Retina (tissue), 1 donor: ENCODE results near the gene UBIAD1.
"Not testable (repeated sequence)": the region's sequence is repeated elsewhere in the genome, so short reads cannot be mapped to it uniquely, and the experiment has no call there.

Experiments used
- DNase-seq: peaks from one replicate; pipeline ENCODE4 v3.0.0-alpha.2; 2016

UBIAD1 gene

GRCh38 chr1:11272832-11273594, at the start of gene UBIAD1:
Gene UBIAD1 (plus strand): TSS chr1:11273198. CDS start chr1:11273532, 334 bp downstream.
- DNase-seq: peak; percentile 92

- no peak for DNase-seq
Observed at GRCh38 chr1:11227106-11228077, 45.6 kb upstream of the UBIAD1 start.

- DNase-seq: no peak
Observed at GRCh38 chr1:11229203-11229602, 43.8 kb upstream of the UBIAD1 start.

- DNase-seq: no peak
Observed at GRCh38 chr1:11233208-11233607, 39.8 kb upstream of the UBIAD1 start.

GRCh38 chr1:11237356-11237755, 35.6 kb upstream of the UBIAD1 start:
- no peak for DNase-seq

- no peak for DNase-seq
Observed at GRCh38 chr1:11238311-11238710, 34.7 kb upstream of the UBIAD1 start.

- no peak for DNase-seq
Observed at GRCh38 chr1:11245248-11245647, 27.8 kb upstream of the UBIAD1 start.

GRCh38 chr1:11245904-11246719, 26.9 kb upstream of the UBIAD1 start:
- no peak for DNase-seq

GRCh38 chr1:11248169-11248568, 24.8 kb upstream of the UBIAD1 start:
- no peak for DNase-seq

GRCh38 chr1:11252538-11252937, 20.5 kb upstream of the UBIAD1 start:
- no peak for DNase-seq

GRCh38 chr1:11253226-11253625, 19.8 kb upstream of the UBIAD1 start:
- DNase-seq: no peak

- DNase-seq: no peak
Observed at GRCh38 chr1:11256299-11256698, 16.7 kb upstream of the UBIAD1 start.

GRCh38 chr1:11262171-11263049, 10.6 kb upstream of the UBIAD1 start, which contains the start of gene MTOR:
Gene MTOR (minus strand): TSS chr1:11262551. CDS start chr1:11259409, 3,142 bp downstream.
- peak; percentile 96 for DNase-seq

GRCh38 chr1:11266268-11267074, 6.5 kb upstream of the UBIAD1 start:
- no peak for DNase-seq

- not testable (repeated sequence) for DNase-seq
Observed at GRCh38 chr1:11267350-11268337, 5.4 kb upstream of the UBIAD1 start.

GRCh38 chr1:11272544-11272831, 510 bp upstream of the UBIAD1 start:
- peak; percentile 66 for DNase-seq

GRCh38 chr1:11273595-11274234, 717 bp downstream of the UBIAD1 start:
- no peak for DNase-seq

- DNase-seq: no peak
Observed at GRCh38 chr1:11279152-11279551, 6.2 kb downstream of the UBIAD1 start.

GRCh38 chr1:11279630-11280029, 6.6 kb downstream of the UBIAD1 start:
- DNase-seq: no peak
